Esophagus squamous epithelium (tissue), 5 donors: ENCODE measurements around the gene SNAP25. TPM values are rescaled to one million over a fixed set of nuclear protein-coding genes. Genes with fewer than 3 reads are reported as not detected.

Experiments used
- DNase-seq: peaks from one replicate; lab custom pipeline; 2025; lab: John Stamatoyannopoulos, UW
- H3K27ac ChIP-seq, 4 donors: fragments of 200-600 bp; sonication (generic); one replicate each; pipeline ENCODE4 v1.5.1; 2016 to 2019; ENCODE audit warnings: mild to moderate bottlenecking in 1 of 4
- H3K27me3 ChIP-seq, 4 donors: fragments of 200-600 bp; sonication (generic); 1 replicate in 3 of 4; 2 replicates in 1 of 4; pipeline versions ENCODE4 v1.5.1 to v1.6.0; 2017 to 2021; ENCODE audit warnings: antibody characterized with exemption in 1 of 4
- H3K36me3 ChIP-seq, 3 donors: fragments of 200-600 bp; sonication (generic); one replicate each; pipeline ENCODE4 v1.5.1; 2016 to 2019
- H3K4me1 ChIP-seq, 3 donors: fragments of 200-600 bp; sonication (generic); one replicate each; pipeline ENCODE4 v1.5.1; 2017 to 2019
- H3K4me3 ChIP-seq, 4 donors: fragments of 200-600 bp; sonication (generic); 1 replicate in 3 of 4; 2 replicates in 1 of 4; pipeline ENCODE4 v1.5.1; 2016 to 2019; ENCODE audit warnings: mild to moderate bottlenecking in 2 of 4, moderate library complexity in 1 of 4
- H3K9me3 ChIP-seq, 3 donors: fragments of 200-600 bp; sonication (generic); one replicate each; pipeline ENCODE4 v1.5.1; 2016 to 2019
- POLR2A ChIP-seq, 4 donors: fragments of 450-650 bp; IDR thresholded peaks; one replicate each; pipeline ENCODE4 v1.6.1; 2017; ENCODE audit warnings: antibody characterized with exemption in 4 of 4, mild to moderate bottlenecking in 4 of 4, moderate library complexity in 3 of 4
- WGBS, 2 donors: methylation state at CpG; one replicate each; pipeline ENCODE4 v1.1.5; 2018; 5-methylcytosine and 5-hydroxymethylcytosine counted together
- intact Hi-C: fragments of 100-400 bp; cut with DNase I; formaldehyde crosslinking; loops from one replicate; pipeline ENCODE4 v1.15.0; 2022
- total RNA-seq, 4 donors: library from RNA; depleted of rRNA; stranded (reverse); fragments of >200 nt; gene quantifications; one replicate each; pipeline ENCODE4 v1.1.0, GENCODE V29; 2016
- TF ChIP-seq, protein P1 (sequence below), 6 experiments: fragments of 450-650 bp in 4 of 6; fragments of 200-600 bp in 2 of 6; sonication (generic) in 2 of 6; IDR thresholded peaks; one replicate each; pipeline ENCODE4 v1.5.1; 2016 to 2019; ENCODE audit warnings: antibody characterized with exemption in 6 of 6, mild to moderate bottlenecking in 4 of 6, moderate library complexity in 4 of 6
- donor health status: DM: yes; HTN: yes; CAD: no.

SNAP25 gene
- total RNA-seq, 4 donors from 2014 or later: 0.13 to 0.57 (median 0.15) TPM; not detected in 1

DNA sequence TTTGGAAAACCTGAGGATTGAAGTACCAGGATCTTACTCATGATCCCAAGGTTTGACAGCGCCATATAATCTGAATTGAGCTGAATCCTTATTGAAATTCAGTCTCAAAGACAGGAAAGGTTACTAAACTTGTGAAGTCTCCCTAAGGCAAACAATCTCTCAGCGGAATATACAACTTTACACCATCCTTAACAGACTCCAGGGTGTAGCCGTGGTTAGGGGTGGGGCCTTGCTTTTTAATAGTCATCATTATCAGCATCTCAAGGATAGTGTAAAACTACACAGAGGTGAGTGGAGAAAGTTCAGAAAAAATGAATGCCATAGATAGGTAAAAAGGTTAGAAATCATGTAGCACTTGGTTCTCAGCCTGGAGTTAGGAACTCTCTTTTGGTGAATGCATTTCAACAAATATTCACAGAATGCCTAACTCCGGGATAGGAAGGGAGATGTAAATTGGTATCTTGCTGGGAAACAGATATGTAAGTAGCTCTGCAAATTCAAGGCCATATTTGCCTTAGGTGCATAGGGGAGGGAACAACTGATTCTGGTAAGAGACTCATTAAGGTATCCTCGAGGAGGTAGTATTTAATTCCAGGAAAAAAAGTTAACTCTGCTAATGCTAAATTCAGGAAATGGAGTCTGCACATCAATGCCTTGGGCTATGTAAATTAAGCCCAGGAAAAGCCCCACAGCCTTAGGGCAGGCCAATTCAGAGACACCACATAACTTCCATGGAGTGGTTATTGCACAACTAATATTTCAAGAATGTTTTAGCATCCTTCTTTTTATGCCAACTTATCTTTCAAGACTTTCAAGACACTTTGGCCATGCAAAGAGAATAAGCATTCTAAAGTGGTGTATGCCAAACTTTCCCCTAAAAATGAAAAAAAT is 61.6 kb downstream of the SNAP25 start:
- Histone ChIP-seq H3K27me3 (peaks cover 0 to 5% (median 0%) of the 10 kb centered on the region in 4 donors), H3K27ac (no peak overlapping the region), H3K9me3 (no peaks in the 10 kb centered on the region), H3K4me3 (no peak overlapping the region), H3K36me3 (no peaks in the 10 kb centered on the region), H3K4me1 (no peaks in the 10 kb centered on the region)
- intact Hi-C loops: no loop called here
- TF ChIP-seq POLR2A (IDR thresholded peaks at IDR 0.05): no peak
- TF ChIP-seq, protein P1, sequence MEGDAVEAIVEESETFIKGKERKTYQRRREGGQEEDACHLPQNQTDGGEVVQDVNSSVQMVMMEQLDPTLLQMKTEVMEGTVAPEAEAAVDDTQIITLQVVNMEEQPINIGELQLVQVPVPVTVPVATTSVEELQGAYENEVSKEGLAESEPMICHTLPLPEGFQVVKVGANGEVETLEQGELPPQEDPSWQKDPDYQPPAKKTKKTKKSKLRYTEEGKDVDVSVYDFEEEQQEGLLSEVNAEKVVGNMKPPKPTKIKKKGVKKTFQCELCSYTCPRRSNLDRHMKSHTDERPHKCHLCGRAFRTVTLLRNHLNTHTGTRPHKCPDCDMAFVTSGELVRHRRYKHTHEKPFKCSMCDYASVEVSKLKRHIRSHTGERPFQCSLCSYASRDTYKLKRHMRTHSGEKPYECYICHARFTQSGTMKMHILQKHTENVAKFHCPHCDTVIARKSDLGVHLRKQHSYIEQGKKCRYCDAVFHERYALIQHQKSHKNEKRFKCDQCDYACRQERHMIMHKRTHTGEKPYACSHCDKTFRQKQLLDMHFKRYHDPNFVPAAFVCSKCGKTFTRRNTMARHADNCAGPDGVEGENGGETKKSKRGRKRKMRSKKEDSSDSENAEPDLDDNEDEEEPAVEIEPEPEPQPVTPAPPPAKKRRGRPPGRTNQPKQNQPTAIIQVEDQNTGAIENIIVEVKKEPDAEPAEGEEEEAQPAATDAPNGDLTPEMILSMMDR (IDR thresholded peaks at IDR 0.05): no peak
- DNase-seq: no peak
- 53 to 66% methylated on average over 5 of the region's 5 CpGs for WGBS, 2 donors

DNA sequence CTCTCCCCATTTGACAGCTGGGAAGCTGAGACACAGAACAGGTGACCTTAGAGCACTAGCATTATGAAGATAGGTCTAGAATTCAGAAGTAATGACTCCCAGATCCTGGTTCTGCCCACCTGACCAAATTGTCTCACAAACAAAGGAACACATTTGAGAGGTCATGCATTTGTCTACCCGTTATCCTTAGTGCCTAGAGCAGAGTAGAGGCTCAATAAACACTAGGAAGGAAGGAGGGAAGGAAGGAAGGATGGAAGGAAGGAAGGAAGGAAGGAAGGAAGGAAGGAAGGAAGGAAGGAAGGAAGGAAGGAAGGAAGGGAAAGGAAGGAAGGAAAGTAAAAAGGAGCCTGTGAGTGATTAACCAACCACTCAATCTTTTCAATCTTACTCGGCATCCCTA is 63.3 kb downstream of the SNAP25 start:
- WGBS, 2 donors: 51 to 53% methylated on average over 2 of the region's 2 CpGs
- Histone ChIP-seq H3K4me3 (no peak overlapping the region), H3K9me3 (no peaks in the 10 kb centered on the region), H3K27me3 (peaks cover 0 to 5% (median 0%) of the 10 kb centered on the region in 4 donors), H3K27ac (no peak overlapping the region), H3K36me3 (no peaks in the 10 kb centered on the region), H3K4me1 (no peaks in the 10 kb centered on the region)
- intact Hi-C loops: no loop called here
- TF ChIP-seq, protein P1 (IDR thresholded peaks at IDR 0.05): no peak
- DNase-seq: no peak

DNA sequence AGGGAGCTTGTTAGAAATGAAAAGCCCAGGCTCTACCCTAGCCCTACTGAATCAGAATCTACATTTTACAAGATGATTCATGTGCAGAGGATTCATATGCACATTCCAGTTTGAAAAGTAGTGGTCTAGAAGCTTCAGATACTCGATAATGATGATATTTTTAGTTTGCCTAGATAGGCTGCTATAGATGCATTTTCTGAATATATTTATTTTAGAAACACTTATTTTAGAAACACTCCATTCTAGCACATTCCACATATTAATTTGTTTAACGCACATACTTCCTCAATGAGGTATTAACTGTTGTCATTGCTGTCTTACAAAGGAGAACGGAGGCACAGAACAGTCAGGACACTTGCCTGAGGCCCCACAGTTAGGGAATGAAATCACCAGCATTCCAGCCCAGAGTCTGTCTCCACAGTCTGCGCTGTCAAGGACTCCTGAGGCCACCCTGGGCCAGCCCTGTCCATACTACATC is 64.4 kb downstream of the SNAP25 start:
- Histone ChIP-seq H3K27ac (no peak overlapping the region), H3K36me3 (no peaks in the 10 kb centered on the region), H3K4me1 (no peaks in the 10 kb centered on the region), H3K27me3 (peaks cover 0 to 5% (median 0%) of the 10 kb centered on the region in 4 donors), H3K9me3 (no peaks in the 10 kb centered on the region), H3K4me3 (no peak overlapping the region)
- no peak for DNase-seq
- WGBS, 2 donors: 76 to 78% methylated on average over 3 to 4 of the region's 4 CpGs
- no peak for TF ChIP-seq POLR2A (IDR thresholded peaks at IDR 0.05)
- TF ChIP-seq, protein P1 (IDR thresholded peaks at IDR 0.05): no peak
- intact Hi-C loops: no loop called here

DNA sequence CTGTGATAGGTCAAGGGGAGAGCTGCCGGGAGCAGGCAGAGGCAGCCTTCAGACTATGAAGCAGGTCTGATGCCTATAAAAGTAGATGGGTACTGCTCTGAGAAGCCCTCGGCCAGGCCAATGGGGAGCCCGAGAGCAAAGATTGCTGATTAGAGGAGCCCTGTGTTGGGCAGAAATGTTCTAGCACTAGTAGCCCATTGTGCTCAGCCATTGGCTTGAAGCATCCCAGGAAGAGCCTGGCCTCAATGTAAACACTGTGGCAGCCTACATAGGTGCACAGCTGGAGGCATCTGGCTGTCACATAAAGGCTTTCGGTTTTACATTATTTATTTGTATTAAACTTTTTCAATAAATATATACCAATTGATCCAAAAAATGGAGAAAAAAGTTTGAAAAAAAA is 67.7 kb downstream of the SNAP25 start:
- Histone ChIP-seq H3K27ac (no peak overlapping the region), H3K4me3 (no peak overlapping the region), H3K4me1 (no peaks in the 10 kb centered on the region), H3K27me3 (no peaks in the 10 kb centered on the region), H3K9me3 (no peaks in the 10 kb centered on the region), H3K36me3 (no peaks in the 10 kb centered on the region)
- TF ChIP-seq POLR2A (IDR thresholded peaks at IDR 0.05): no peak
- TF ChIP-seq, protein P1 (IDR thresholded peaks at IDR 0.05): no peak
- intact Hi-C loops: no loop called here
- 78 to 80% methylated on average over 4 of the region's 4 CpGs for WGBS, 2 donors
- DNase-seq: no peak

DNA sequence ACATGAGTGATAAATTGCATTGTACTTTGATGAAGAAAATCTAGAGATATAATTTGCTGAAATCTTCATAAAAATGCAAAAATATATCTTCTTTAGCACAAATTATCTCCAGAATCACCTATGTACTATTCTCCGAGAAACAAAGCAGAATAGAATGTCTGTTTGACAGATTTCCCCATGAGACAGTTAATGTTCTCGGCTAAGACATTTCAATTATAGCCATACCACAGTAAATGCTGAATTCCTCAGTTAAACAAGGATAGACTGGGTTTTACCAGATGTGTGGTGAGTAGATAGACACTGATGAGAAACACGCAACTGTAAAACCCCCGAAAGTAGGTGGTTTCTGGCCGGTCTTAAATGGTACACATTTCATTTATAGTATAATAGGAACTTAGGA is 69.8 kb downstream of the SNAP25 start:
- H3K9me3 ChIP-seq: no peaks in the 10 kb centered on the region
- no peaks in the 10 kb centered on the region for H3K36me3 ChIP-seq
- H3K4me3 ChIP-seq: no peak overlapping the region
- H3K27ac ChIP-seq: no peak overlapping the region
- H3K4me1 ChIP-seq: no peaks in the 10 kb centered on the region
- TF ChIP-seq, protein P1 (IDR thresholded peaks at IDR 0.05): no peak
- no peak for TF ChIP-seq POLR2A (IDR thresholded peaks at IDR 0.05)
- DNase-seq: no peak
- intact Hi-C loops: no loop called here
- WGBS, 2 donors: 80 to 91% methylated on average over 5 of the region's 5 CpGs
- no peaks in the 10 kb centered on the region for H3K27me3 ChIP-seq
